Measurements from ENCODE around the gene KDR.

The KDR gene

DNA sequence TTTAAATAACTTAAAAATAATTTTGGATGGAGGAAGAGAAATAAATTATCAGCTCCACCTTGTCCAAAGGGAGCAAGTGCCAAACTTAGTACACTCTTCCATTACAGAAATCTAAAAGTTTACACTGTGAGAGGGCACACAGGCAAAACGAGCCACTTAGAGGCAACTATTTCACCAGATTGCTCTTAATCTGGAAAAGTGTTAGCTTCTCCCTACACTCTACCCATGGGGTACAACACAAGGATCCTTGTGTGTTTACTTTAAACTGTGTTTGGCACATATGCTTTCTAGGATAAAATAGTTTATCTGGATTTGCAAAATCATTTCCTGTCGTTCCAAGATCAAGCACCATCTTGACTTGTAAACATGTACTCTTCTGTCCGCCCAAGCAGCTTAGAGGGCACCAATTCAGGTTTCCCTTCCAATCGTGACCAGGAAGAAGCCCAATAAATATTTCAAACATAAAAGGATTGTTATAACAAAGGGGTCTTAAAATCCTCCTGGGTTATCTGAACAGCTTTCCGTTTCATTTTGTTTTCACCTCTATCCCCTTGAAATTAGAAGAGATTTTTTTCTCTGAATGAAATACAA, 29.0 kb upstream of the KDR start:
- Histone ChIP-seq H3K36me3 (ENCODE audit: control insufficient read depth, insufficient read depth, low read length) (no peaks in the 10 kb centered on the region), H3K27me3 (replicated peaks; ENCODE audit: control insufficient read depth, insufficient read depth, low read length) (no peaks in the 10 kb centered on the region), H3K4me3 (replicated peaks; ENCODE audit: low read depth, low read length) (no peak overlapping the region)
- DNase-seq (ENCODE audit: extremely low read depth, insufficient read length) = no peak
- TF ChIP-seq, protein P1, sequence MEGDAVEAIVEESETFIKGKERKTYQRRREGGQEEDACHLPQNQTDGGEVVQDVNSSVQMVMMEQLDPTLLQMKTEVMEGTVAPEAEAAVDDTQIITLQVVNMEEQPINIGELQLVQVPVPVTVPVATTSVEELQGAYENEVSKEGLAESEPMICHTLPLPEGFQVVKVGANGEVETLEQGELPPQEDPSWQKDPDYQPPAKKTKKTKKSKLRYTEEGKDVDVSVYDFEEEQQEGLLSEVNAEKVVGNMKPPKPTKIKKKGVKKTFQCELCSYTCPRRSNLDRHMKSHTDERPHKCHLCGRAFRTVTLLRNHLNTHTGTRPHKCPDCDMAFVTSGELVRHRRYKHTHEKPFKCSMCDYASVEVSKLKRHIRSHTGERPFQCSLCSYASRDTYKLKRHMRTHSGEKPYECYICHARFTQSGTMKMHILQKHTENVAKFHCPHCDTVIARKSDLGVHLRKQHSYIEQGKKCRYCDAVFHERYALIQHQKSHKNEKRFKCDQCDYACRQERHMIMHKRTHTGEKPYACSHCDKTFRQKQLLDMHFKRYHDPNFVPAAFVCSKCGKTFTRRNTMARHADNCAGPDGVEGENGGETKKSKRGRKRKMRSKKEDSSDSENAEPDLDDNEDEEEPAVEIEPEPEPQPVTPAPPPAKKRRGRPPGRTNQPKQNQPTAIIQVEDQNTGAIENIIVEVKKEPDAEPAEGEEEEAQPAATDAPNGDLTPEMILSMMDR (IDR thresholded peaks at IDR 0.05; ENCODE audit: insufficient read depth, low read length, poor library complexity, severe bottlenecking) = no peak

- no peaks in the 10 kb centered on the region for H3K27me3 ChIP-seq (replicated peaks; ENCODE audit: control insufficient read depth, insufficient read depth, low read length)
- H3K4me3 ChIP-seq (replicated peaks; ENCODE audit: low read depth, low read length) = no peak overlapping the region
- TF ChIP-seq, protein P1 (IDR thresholded peaks at IDR 0.05; ENCODE audit: insufficient read depth, low read length, poor library complexity, severe bottlenecking) = no peak
- H3K36me3 ChIP-seq (ENCODE audit: control insufficient read depth, insufficient read depth, low read length) = no peaks in the 10 kb centered on the region
- no peak for DNase-seq (ENCODE audit: extremely low read depth, insufficient read length)
These were observed 18.5 kb upstream of the KDR start for GRCh38 chr4:55143858-55144257.

GRCh38 chr4:55138367-55138766, 13.0 kb upstream of the KDR start:
- TF ChIP-seq, protein P1 (IDR thresholded peaks at IDR 0.05; ENCODE audit: insufficient read depth, low read length, poor library complexity, severe bottlenecking) = no peak

GRCh38 chr4:55136634-55137033, 11.2 kb upstream of the KDR start:
- Histone ChIP-seq H3K27me3 (replicated peaks; ENCODE audit: control insufficient read depth, insufficient read depth, low read length) (no peaks in the 10 kb centered on the region), H3K4me3 (replicated peaks; ENCODE audit: low read depth, low read length) (no peak overlapping the region), H3K36me3 (ENCODE audit: control insufficient read depth, insufficient read depth, low read length) (no peaks in the 10 kb centered on the region)
- TF ChIP-seq, protein P1 (IDR thresholded peaks at IDR 0.05; ENCODE audit: insufficient read depth, low read length, poor library complexity, severe bottlenecking) = no peak
- DNase-seq (ENCODE audit: extremely low read depth, insufficient read length) = no peak

More at GRCh38 chr4:55138367-55138766, 13.0 kb upstream of the KDR start:
- Histone ChIP-seq H3K27me3 (replicated peaks; ENCODE audit: control insufficient read depth, insufficient read depth, low read length) (no peaks in the 10 kb centered on the region), H3K36me3 (ENCODE audit: control insufficient read depth, insufficient read depth, low read length) (no peaks in the 10 kb centered on the region), H3K4me3 (replicated peaks; ENCODE audit: low read depth, low read length) (no peak overlapping the region)
- DNase-seq (ENCODE audit: extremely low read depth, insufficient read length) = no peak

- Histone ChIP-seq H3K27me3 (replicated peaks; ENCODE audit: control insufficient read depth, insufficient read depth, low read length) (no peaks in the 10 kb centered on the region), H3K4me3 (replicated peaks; ENCODE audit: low read depth, low read length) (no peak overlapping the region), H3K36me3 (ENCODE audit: control insufficient read depth, insufficient read depth, low read length) (no peaks in the 10 kb centered on the region)
- TF ChIP-seq, protein P1 (IDR thresholded peaks at IDR 0.05; ENCODE audit: insufficient read depth, low read length, poor library complexity, severe bottlenecking) = no peak
- no peak for DNase-seq (ENCODE audit: extremely low read depth, insufficient read length)
These were observed 8.6 kb upstream of the KDR start for GRCh38 chr4:55133951-55134350.

- no peaks in the 10 kb centered on the region for H3K27me3 ChIP-seq (replicated peaks; ENCODE audit: control insufficient read depth, insufficient read depth, low read length)
- DNase-seq (ENCODE audit: extremely low read depth, insufficient read length) = no peak
- TF ChIP-seq, protein P1 (IDR thresholded peaks at IDR 0.05; ENCODE audit: insufficient read depth, low read length, poor library complexity, severe bottlenecking) = no peak
- no peaks in the 10 kb centered on the region for H3K36me3 ChIP-seq (ENCODE audit: control insufficient read depth, insufficient read depth, low read length)
- H3K4me3 ChIP-seq (replicated peaks; ENCODE audit: low read depth, low read length) = no peak overlapping the region
These were observed 7.4 kb upstream of the KDR start for GRCh38 chr4:55132775-55133174.

Measured in GM06990 (cell line).